ENCODE measurements around the gene NOP53.
A peak's percentile ranks its signal among the peaks of the same experiment; 100 is the strongest.
"Not testable (repeated sequence)": the region's sequence is repeated elsewhere in the genome, so short reads cannot be mapped to it uniquely, and the experiment has no call there.

The NOP53 gene

DNA sequence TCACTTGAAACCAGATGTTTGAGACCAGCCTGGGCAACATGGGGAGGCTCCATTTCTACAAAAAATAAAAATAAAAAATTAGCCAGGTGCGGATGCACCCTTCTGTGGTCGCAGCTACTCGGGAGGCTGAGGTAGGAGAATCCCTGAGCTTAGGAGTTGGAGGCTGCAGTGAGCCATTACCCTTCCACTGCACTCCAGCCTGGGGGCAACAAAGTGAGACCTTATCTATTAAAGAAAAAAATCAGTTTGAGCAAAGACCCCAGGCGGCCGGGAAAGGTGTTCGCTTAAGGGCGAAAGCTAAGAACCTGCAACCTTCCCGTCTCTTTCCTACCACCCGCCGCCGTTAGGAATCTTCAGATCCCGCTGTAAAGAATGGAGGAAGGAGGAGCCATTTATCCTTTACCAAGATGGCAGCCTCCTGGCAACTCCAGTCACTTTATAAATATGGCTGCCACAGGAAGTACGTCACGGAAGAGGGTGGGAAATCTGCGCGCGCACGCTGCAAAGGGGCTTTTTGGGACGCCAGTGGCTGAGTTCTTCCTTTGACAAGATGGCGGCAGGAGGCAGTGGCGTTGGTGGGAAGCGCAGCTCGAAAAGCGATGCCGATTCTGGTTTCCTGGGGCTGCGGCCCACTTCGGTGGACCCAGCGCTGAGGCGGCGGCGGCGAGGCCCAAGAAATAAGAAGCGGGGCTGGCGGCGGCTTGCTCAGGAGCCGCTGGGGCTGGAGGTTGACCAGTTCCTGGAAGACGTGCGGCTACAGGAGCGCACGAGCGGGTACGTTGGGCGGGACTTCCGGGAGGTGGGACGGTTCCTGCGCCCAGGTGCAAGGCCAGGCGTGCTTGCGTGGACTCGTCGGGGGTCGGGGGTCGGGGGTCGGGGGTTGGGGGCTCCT, at the start of gene NOP53:
Gene NOP53, plus strand, starts transcription at position 537 of the 892 bp plus-strand sequence. Its CDS starts 14 bp downstream, at position 551.
- DNase-seq = peak; percentile 92

DNA sequence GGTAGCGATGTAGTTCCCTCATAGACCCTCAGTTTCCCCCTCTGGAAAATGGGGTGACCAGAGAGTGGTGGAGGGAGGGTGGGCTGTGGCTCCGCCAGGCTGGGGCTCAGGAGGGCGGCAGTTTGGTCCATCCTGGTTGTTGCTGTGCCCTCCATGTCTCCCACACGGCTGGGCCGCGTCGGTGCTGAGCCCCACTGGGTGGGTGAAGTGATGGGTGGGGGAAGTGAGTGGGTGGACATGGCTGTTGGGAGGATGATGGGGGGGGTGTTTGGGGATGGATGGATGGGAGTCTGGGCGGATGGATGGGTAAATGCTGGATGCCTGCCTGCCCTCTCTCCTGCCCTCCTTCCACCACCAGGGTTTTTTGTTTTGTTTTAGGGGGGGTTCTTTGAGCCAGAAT, 48.7 kb upstream of the NOP53 start:
- DNase-seq = no peak

DNA sequence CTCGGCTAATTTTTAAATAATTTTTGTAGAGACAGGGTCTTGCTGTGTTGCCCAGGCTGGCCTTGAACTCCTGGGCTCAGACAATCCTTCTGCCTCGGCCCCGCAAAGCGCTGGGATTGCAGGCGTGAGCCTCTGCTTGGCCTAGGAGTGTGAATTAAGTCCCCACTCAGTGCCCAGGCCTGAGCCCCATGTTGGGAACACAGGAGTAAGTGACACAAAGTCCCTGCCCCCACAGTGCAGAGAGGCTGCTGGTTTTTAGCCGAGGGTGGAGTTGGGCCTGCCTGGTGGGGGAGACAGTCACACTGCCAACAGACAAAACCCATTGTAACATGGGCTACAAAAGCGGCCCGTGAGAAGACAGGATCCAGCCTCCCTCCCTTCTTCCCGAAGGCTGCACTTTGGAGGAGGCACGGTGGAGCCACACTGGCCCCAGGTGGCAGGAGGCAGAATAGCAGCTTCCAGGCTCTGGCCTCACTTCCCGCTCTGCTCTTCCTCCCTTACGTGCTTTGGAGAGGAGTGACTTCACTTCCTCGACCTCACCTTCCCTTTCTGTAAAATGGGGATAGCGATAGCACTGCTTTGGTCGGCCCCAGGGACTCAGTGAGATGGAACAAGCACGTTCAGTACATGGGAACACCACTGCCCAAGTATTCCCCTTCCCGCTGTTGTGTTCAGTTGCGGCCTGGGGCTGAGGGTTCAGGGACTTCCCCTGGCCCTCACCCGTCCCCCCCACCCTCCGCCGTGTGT, 47.3 kb upstream of the NOP53 start:
- DNase-seq = peak; percentile 77

DNA sequence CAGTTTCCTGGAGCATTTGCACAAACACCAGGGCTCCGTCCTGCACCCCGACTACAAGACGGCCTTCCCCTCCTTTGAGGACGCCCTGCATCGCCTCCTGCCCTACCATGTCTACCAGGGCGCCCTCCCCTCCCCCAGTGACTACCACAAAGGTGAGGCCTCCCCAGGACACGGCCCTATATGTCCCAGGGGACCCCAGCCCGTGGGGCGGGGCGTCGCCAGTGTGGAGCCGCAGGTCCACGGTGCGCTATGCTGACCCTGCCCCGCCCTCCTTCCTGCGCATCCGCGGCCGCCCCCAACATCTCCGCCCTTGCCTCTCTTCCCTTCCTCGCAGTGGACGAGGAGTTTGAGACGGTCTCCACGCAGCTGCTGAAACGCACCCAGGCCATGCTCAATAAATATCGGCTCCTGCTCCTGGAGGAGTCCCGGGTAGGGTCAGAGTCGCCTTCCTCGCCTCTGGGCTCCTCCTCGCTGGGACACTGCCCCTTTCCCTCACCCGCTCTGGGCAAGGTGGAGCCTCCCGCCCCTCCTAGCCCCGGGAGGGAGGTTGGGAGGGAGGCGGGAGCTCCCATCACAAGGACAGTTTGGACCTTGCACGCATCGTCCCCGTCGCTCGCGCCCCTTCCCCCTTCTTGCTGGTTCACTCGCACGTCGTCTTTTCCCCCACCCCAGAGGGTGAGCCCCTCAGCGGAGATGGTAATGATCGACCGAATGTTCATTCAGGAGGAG, 46.6 kb upstream of the NOP53 start:
- DNase-seq = no peak

GRCh38 chr19:47699360-47699917, 45.9 kb upstream of the NOP53 start:
- DNase-seq = peak; percentile 21

GRCh38 chr19:47700934-47701716, 44.2 kb upstream of the NOP53 start:
- DNase-seq = no peak

GRCh38 chr19:47701717-47702552, 43.4 kb upstream of the NOP53 start:
- DNase-seq = no peak

- DNase-seq = no peak
Measured at GRCh38 chr19:47702671-47703070, 42.7 kb upstream of the NOP53 start.

DNA sequence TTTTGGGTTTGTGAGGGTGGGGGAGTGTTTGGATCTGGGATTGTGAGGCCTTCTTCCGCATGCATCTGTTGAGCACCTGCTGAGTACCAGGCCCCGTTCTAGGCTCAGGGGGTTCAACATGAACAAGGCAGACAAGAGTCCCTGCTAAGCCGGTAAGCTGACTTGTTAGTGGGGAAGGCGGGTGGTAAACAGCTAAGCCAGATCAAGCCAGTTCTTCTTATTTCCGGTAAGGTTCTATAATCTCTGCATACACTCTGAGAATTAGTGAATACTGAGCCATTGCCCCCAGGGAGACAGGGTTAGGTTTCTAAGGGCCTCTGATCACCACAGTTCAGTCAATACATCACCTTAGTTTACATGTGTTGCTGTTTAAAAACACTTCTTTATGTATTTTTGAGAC, 42.0 kb upstream of the NOP53 start:
- no peak for DNase-seq

- no peak for DNase-seq
Measured at GRCh38 chr19:47704024-47704423, 41.3 kb upstream of the NOP53 start.

- no peak for DNase-seq
Measured at GRCh38 chr19:47704656-47705055, 40.7 kb upstream of the NOP53 start.

GRCh38 chr19:47707135-47707925, 38.0 kb upstream of the NOP53 start:
- peak; percentile 62 for DNase-seq

GRCh38 chr19:47711652-47712242, 33.6 kb upstream of the NOP53 start:
- DNase-seq = no peak

DNA sequence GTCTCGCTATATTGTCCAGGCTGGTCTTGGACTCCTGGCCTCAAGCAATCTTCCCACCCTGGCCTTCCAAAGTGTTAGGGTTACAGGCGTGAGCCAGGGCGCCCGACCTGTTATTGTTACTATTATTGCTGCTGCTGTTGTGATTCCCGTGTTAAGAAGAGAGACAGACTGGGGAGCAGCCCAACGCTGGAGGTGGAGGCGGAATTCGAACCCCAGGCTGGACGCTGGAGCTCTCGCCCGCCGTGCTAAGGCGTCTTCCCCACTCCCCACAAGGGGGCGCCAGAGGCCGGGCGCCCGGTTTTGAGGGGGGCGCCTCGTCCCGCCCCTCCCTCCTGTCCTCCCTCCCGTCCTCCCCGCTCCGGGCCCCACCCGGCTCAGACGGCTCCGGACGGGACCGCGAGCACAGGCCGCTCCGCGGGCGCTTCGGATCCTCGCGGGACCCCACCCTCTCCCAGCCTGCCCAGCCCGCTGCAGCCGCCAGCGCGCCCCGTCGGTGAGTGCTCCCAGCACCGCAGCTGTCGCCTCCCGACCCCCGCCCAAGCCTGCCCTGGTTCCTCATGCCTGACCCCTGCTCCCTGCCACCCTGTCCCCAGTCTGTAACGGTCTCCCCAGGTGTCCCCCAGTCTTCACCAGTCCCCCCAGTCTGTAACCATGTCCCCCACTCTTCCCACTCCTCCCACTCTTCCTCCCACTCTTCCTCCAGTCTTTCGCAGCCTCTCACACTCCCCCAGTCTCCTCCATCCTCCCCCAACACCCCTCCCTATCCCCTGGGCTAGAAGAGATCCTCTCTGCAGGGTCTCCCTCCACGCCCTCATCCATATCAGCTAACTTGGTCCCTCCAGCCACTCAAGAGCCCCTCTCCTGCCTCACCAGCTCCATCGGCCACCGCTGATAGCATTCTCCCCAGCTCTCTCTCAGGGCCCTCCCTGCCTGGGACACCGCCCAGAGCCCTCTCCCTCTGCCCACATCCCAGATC, 32.0 kb upstream of the NOP53 start, which contains the start of gene EHD2:
Gene EHD2, plus strand, starts transcription at position 377 of the 976 bp plus-strand sequence. CDS start 3,191 bp downstream, outside the sequence.
- no peak for DNase-seq

DNA sequence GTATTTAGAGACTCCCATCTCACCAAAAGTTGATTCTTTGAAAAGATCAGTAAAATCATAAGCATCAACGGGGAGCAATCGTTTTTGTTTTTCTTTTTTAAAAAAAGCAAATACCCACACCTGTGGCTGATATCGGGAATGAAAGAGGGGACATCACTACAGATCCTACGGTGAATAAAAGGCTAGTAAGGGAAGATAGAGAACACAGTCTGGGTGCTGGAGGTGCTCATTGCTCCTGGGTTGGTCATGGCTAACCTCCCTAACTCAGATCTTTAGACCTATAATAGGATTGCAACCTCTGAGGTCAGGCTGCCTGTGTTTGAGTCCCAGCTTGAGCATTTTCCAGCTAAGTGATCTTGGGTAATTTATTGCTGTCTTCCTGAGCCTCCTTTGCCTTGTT, 31.0 kb upstream of the NOP53 start:
- no peak for DNase-seq

GRCh38 chr19:47714855-47715254, 30.5 kb upstream of the NOP53 start:
- DNase-seq = not testable (repeated sequence)

DNA sequence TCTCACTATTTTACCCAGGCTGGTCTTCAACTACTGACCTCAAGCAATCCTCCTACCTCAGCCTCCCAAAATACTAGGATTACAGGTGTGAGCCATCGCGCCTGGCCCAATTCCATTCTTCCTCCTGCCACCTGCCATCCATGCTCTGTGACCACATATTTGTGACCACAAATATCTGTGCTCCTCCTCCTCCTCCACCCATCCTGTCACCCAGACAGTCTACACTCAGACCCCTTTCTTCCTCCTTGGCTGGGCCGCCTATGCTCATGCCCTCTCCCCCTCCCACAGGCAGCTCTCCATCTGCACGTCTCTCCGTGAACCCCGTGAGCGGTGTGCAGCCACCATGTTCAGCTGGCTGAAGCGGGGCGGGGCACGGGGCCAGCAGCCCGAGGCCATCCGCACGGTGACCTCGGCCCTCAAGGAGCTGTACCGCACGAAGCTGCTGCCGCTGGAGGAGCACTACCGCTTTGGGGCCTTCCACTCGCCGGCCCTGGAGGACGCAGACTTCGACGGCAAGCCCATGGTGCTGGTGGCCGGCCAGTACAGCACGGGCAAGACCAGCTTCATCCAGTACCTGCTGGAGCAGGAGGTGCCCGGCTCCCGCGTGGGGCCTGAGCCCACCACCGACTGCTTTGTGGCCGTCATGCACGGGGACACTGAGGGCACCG, 28.9 kb upstream of the NOP53 start:
- no peak for DNase-seq
